ENCODE results near the gene HMCES. TPM values are rescaled to one million over a fixed set of nuclear protein-coding genes. Genes with fewer than 3 reads are reported as not detected.

The HMCES gene
- total and polyA plus RNA-seq, 2 of the 13 experiments (the other 11 are each of a cell fraction or from before 2014, with no cell fraction given): 16.1 to 37.5 TPM

DNA sequence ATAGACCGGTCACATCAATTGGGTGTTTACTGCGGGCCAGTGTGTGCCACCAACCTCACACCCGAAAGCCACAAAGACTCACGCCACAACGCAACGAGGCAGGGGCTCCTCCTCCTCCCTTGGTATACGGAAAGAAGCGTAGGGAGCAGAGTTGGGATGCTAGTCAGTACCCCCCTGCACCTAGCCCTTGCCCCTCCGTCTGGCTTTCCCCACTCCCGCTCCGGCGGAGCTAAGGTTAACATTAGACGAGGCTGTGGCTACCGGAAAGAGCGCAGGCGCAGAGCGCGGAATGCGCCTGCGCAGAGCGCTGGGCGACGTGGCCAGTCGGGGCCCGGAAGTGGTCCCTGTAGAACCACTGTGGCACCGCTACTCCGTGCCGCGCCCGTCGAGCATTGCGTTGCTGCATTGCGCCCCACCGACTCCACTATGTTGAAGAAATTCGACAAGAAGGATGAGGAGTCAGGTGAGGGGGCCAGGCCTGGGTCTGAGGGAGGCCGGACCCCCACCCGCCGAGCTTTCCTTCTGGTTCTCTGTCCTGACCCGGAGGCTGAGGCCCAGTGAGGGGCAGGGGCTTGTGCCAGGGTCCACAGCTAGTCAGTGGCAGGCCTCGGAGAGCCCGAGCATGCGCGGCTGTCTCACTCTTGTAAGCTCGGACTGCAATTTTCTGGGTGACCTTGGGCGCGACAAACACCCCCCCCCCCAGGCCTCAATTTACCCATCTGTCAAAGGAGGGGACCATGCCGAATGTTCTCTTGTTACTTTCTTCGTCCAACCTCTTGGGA is 29.2 kb upstream of the HMCES start, which contains the start of gene COPG1 (continued):
- TF ChIP-seq, protein P1, sequence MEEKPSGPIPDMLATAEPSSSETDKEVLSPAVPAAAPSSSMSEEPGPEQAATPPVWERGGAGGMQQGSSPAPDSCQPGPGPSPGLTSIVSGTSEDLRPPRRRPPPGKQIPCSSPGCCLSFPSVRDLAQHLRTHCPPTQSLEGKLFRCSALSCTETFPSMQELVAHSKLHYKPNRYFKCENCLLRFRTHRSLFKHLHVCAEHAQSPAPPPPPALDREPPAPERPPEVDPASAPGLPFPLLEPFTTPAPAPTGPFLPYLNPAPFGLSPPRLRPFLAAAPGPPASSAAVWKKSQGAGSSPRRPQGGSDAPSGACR (CRISPR knock-in tag; IDR thresholded peaks at IDR 0.05): 0 out of 2 replicates have a peak, but pooled peaks have one; percentile 82
- TF ChIP-seq FOXP1 (IDR thresholded peaks at IDR 0.05) (no peak), FOXP1 (CRISPR knock-in tag; IDR thresholded peaks at IDR 0.05) (no peak), ISL2 (CRISPR knock-in tag; IDR thresholded peaks at IDR 0.05) (no peak), NFE2L2 (IDR thresholded peaks at IDR 0.05; ENCODE audit: low read length) (no peak), DMAP1 (CRISPR knock-in tag; IDR thresholded peaks at IDR 0.05) (peak; percentile 99), NKX3-1 (CRISPR knock-in tag; IDR thresholded peaks at IDR 0.05) (no peak; the same call in 1 of the 2 replicates), ZNF207 (IDR thresholded peaks at IDR 0.05; ENCODE audit: borderline replicate concordance) (no peak), MTA1 (CRISPR knock-in tag; IDR thresholded peaks at IDR 0.05; ENCODE audit: borderline replicate concordance) (0 out of 2 replicates have a peak, but pooled peaks have one; percentile 40), ZBTB42 (CRISPR knock-in tag; IDR thresholded peaks at IDR 0.05) (no peak), RBFOX2 (IDR thresholded peaks at IDR 0.05; ENCODE audit: low read depth, low read length) (peak; percentile 95), KDM1A (CRISPR knock-in tag; IDR thresholded peaks at IDR 0.05) (no peak), POLR2A (IDR thresholded peaks at IDR 0.05; ENCODE audit: insufficient read depth in 1 of 2, low read depth in 2 of 2, low read length in 2 of 2) (peak; percentile 95), NFYC (CRISPR knock-in tag; IDR thresholded peaks at IDR 0.05) (no peak; the same call in 1 of the 2 replicates), AGO1 (IDR thresholded peaks at IDR 0.05; ENCODE audit: low read depth, low read length, poor library complexity, severe bottlenecking) (peak; percentile 40), ZFX (CRISPR knock-in tag; IDR thresholded peaks at IDR 0.05; ENCODE audit: low read depth) (peak; percentile 97), ZNF124 (CRISPR knock-in tag; IDR thresholded peaks at IDR 0.05) (peak; percentile 46; the same call in 1 of the 2 replicates), KDM5B (CRISPR knock-in tag; IDR thresholded peaks at IDR 0.05; ENCODE audit: borderline replicate concordance) (peak; percentile 83), ARHGAP35 (CRISPR knock-in tag; IDR thresholded peaks at IDR 0.05; ENCODE audit: borderline replicate concordance) (0 out of 2 replicates have a peak, but pooled peaks have one; percentile 19), ZNF747 (CRISPR knock-in tag; IDR thresholded peaks at IDR 0.05; ENCODE audit: borderline replicate concordance) (peak; percentile 45; the same call in 1 of the 2 replicates)
- TF ChIP-seq, protein P2, sequence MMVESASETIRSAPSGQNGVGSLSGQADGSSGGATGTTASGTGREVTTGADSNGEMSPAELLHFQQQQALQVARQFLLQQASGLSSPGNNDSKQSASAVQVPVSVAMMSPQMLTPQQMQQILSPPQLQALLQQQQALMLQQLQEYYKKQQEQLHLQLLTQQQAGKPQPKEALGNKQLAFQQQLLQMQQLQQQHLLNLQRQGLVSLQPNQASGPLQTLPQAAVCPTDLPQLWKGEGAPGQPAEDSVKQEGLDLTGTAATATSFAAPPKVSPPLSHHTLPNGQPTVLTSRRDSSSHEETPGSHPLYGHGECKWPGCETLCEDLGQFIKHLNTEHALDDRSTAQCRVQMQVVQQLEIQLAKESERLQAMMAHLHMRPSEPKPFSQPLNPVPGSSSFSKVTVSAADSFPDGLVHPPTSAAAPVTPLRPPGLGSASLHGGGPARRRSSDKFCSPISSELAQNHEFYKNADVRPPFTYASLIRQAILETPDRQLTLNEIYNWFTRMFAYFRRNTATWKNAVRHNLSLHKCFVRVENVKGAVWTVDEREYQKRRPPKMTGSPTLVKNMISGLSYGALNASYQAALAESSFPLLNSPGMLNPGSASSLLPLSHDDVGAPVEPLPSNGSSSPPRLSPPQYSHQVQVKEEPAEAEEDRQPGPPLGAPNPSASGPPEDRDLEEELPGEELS (CRISPR knock-in tag; IDR thresholded peaks at IDR 0.05): no peak; the same call in 1 of the 2 replicates
- TF ChIP-seq, protein P3, sequence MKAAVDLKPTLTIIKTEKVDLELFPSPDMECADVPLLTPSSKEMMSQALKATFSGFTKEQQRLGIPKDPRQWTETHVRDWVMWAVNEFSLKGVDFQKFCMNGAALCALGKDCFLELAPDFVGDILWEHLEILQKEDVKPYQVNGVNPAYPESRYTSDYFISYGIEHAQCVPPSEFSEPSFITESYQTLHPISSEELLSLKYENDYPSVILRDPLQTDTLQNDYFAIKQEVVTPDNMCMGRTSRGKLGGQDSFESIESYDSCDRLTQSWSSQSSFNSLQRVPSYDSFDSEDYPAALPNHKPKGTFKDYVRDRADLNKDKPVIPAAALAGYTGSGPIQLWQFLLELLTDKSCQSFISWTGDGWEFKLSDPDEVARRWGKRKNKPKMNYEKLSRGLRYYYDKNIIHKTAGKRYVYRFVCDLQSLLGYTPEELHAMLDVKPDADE (CRISPR knock-in tag; IDR thresholded peaks at IDR 0.05): 0 out of 2 replicates have a peak, but pooled peaks have one; percentile 48
- TF ChIP-seq, protein P4, sequence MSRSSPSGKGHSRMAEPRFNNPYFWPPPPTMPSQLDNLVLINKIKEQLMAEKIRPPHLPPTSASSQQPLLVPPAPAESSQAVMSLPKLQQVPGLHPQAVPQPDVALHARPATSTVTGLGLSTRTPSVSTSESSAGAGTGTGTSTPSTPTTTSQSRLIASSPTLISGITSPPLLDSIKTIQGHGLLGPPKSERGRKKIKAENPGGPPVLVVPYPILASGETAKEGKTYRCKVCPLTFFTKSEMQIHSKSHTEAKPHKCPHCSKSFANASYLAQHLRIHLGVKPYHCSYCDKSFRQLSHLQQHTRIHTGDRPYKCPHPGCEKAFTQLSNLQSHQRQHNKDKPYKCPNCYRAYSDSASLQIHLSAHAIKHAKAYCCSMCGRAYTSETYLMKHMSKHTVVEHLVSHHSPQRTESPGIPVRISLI (CRISPR knock-in tag; IDR thresholded peaks at IDR 0.05; ENCODE audit: borderline replicate concordance): 0 out of 2 replicates have a peak, but pooled peaks have one; percentile 34
- TF ChIP-seq, protein P5, sequence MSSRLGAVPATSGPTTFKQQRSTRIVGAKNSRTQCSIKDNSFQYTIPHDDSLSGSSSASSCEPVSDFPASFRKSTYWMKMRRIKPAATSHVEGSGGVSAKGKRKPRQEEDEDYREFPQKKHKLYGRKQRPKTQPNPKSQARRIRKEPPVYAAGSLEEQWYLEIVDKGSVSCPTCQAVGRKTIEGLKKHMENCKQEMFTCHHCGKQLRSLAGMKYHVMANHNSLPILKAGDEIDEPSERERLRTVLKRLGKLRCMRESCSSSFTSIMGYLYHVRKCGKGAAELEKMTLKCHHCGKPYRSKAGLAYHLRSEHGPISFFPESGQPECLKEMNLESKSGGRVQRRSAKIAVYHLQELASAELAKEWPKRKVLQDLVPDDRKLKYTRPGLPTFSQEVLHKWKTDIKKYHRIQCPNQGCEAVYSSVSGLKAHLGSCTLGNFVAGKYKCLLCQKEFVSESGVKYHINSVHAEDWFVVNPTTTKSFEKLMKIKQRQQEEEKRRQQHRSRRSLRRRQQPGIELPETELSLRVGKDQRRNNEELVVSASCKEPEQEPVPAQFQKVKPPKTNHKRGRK (CRISPR knock-in tag; IDR thresholded peaks at IDR 0.05): no peak
